GM21528 (cell line): ENCODE data around the gene FHIP1B.
A peak's percentile ranks its signal among the peaks of the same experiment; 100 is the strongest.

Experiments
- ATAC-seq: cut with Tn5 transposase; IDR thresholded peaks from one replicate; pipeline ENCODE4 v1.9.1; 2021; ENCODE audit warnings: mild to moderate bottlenecking, moderate library complexity; ENCODE audit not compliant: unreplicated experiment, low FRiP score

FHIP1B gene

DNA sequence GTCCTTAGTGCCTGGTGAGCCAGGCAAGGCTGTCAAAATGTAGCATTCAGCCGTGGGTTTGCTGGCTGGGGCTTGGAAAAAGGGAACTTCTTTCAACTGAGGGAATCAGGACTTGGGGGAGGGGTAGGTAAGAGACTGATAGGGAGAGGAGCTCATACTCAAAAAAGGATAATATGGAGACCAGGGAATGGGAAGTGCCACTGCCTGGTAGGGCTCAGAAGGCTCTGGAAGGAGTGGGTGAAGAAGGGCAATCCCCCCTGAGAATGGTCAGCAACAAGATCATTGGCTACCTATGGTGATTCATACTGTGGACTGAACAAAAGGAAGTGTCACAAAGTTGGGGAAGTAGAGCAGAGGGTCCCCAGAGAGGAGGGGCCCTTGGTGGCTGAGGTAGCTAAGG lies 6.3 kb upstream of the FHIP1B start:
- no peak for ATAC-seq

DNA sequence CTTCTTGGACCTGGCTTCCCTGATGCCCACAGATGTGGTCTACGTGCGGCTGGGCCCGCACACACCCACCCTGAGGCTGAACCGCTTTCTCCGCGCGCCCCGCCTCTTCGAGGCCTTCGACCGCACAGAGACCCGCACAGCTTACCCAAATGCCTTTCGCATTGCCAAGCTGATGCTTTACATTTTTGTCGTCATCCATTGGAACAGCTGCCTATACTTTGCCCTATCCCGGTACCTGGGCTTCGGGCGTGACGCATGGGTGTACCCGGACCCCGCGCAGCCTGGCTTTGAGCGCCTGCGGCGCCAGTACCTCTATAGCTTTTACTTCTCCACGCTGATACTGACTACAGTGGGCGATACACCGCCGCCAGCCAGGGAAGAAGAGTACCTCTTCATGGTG lies 5.7 kb upstream of the FHIP1B start:
- ATAC-seq: no peak

DNA sequence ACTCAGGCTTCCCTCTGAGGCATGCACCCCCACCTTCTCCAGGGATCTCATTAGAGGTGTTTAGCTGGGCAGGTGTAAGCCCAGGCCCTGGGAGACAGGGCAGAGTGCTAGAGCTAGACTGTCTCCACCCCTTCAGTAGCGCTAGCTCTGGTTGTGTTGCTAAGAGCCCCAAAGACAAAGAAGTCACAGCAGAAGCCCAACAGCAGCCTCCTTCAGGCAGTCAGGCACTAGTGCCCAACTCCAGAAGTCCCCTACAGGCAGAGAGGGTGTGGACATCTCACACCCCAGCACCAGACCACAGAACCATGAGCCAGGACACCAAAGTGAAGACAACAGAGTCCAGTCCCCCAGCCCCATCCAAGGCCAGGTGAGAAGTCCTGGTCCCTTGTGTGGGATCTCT lies 4.5 kb upstream of the FHIP1B start, which contains the start of gene CNGA4:
TSS of gene CNGA4 (plus strand) at position 188 of the 400 bp plus-strand sequence. CDS start at position 306, 118 bp downstream.
- ATAC-seq: no peak

DNA sequence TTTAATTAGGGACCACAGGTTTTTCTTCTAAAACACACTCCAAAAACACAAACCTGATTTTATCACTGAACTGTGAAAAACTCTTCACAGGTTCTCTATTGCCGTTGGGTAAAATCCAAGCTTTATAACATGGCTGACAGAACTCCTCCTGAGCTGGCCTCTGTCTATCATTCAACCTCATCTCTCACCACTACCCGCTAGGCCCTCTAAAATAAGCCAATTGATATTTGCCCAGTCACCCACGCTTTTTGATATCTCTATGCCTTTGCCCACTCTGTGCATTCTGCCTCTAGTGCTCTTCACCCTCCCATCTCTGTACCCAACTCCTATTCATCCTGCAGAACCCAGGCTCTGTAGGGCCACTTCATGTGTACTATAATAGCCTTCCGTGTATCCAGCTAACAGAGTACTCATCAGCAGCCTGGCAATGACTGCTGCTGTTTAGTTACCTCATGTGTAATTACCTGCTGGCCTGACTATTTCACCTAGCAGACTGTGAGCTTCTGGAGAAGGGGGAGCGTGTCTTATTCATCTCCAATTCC lies 3.4 kb upstream of the FHIP1B start:
- no peak for ATAC-seq

DNA sequence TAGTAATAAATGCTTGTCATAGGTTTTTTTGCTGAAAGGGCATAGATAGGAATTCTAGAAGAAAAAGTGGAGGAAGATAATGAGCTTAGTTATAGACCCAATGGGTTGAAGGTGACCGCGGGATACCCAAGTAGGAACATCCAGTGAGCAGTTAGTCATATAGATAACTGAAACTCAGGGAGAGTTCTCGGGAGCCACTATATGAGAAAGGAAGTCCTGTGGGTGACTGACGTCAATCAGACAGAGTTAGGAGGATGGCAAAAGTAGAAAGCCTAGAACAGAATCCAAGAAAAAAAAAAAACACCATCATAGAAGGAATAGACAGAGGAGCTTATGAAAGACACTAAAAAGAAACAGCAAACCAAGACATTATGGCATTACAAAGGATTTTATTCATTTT lies 2.8 kb upstream of the FHIP1B start:
- no peak for ATAC-seq

DNA sequence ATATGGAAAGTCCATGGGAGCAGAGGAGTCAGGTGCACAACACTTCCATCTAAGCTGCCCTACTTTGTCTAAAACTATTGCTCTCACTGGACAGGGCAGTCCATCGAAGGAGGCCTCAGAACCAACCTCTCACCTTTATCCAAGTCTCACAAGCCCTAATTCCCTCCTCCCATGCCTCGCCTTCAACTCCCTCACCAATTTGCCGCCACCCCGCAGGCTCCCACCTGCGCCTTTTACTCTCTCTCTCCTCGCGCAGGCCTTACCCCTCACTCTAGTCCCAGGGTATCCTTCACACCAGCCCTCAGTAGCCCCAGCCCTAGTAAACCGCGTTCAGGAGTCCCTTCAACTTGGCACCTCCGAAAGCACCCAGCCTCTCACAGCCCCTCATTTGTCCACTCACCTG lies 451 bp downstream of the FHIP1B start:
- peak; percentile 1 for ATAC-seq

DNA sequence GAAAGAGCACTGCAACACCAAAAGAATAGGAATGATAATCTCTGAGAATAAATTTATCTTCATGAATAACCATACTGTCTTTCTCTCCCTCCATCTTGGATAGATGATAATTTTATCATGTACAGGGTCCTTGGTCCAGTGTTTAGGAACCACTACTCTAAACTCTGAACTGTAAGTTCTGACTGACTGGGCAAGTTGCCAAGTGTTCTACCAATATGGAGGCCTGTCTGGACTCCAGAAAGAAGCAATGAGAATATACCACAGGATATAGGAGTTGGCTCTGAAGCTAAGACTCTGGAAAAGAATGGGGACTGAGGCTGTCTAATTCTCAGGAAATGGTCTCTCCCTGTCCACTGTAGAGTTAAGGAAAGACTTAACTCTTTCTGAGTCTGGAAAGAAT lies 1.5 kb downstream of the FHIP1B start:
- ATAC-seq: no peak

DNA sequence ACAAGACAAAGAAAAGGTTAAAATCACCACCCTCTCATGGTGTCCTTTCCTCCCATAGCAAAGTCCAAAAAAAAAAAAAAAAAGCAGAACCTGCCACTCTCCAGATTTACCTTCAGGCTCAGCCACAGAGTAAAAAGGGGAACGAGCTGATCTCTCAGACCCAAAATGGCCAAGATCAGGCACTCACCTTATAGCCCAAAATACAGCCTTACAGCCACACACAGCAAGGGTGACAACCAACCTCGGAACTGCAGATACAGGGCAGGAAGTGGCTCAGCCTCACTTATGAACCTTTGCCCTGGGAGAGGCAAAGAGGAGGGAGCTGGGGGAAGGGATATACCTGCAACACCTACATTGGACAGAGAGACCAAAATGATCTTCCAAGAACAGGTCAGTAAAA lies 4.5 kb downstream of the FHIP1B start:
- no peak for ATAC-seq

DNA sequence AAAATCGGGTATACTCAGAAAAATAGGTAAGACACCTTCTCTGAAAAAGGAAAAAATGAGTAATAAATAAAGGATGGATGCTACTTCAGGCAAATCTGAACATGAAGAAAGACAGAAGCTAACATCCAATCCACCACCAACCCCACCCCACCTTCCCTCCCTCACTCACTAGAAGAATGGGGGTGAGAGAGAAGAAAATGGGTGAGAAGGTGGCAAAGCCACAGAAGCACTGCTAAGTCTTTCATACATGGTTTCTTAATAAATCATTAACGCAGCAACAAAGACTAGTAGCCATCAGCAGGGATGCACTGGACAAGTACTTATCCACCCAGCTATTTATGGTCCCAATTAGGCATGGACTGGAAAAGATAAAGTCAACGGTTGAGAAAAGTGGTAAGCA lies 5.9 kb downstream of the FHIP1B start:
- no peak for ATAC-seq

DNA sequence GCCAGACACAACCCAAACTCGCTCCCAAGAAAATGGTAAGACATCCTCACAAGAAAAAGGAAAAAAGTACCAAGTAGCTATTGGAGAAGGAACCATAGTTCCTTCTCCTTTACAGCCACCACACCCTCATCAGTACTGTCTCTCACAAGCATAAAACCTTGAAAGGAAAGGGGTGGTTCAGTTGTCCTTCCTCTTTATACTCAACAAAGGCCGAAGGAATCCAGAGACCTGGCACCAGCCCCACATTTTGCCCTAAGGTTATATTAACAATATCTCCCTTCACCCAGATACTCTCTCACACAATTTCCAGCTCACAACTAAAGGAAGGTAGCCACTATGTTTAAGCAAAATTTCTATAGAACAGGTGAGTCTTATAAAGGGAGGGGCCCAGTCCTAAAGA lies 8.5 kb downstream of the FHIP1B start:
- no peak for ATAC-seq

DNA sequence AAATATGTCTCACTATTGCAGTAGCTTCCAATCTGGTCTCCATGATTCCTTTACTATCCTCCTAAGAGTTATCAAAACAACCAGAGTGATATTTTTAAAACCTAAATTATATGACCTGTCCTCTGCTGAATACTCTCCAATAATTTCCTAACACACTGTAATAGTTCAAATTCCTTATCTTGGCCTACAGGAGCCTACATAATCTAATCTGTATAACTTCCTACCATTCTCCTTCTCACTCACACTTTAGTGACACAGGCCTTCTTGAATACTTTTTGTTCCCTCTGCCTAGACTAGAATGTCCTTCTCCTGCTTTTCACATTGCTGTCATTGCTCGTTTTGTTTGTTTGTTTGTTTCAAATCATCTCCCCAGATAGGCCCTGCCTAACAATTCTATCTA lies 9.4 kb downstream of the FHIP1B start:
- no peak for ATAC-seq

DNA sequence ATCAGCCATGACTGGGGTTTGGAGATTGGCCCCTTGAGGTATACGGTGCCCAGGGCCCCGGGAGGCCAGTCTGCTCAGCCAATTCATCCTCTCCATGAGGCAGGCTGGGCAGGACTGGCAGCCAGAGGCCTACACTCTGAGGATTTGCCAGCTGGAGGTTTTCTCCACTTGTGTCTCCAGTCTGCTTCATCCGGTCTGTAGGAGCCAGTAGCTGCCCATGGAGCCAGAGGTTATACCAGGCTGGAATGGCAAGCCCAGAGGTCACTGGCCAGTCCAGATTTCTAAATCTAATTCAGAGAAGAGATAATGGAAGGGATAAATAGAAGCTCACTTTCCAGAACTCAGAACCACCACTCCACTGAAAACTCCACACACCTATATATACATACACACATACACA lies 10.0 kb downstream of the FHIP1B start:
- ATAC-seq: no peak

DNA sequence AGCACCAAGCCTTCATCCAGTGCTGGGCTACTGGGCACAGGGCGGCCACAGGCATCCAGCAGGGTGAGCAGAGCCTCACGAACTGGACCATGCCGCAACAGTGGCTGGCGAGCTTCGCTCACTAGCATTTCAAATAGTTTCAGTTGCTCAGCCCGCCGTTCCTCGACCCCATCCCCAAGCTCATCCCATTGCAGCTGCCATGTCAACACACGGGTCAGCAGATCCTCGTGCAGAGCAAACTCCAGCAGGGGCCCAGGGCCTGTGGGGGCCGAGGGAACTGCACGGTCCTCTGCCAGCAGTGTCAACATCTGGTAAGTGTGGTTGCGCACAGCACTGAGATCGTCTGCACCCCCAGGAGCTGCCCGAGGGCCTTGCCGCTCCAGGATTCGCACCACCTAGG lies 10.6 kb downstream of the FHIP1B start:
- ATAC-seq: no peak

DNA sequence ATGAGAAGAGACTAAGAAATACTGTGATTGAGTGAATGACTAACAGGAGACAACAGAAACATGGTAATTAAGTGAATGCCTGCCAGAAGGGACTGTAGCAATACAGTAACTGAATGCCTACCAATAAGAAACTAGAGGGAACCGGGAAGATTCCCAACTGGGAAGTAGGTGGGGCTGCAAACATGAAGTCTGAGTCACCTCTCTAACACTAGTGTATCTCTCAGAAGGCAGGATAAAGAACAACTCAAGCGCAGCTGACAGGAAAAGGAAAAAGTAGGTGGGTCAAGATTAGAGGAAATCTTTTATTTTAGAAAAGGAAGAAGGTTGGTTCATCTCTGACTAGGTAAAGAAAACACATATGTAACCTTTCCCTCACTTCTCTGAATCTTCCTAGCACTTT lies 15.1 kb downstream of the FHIP1B start:
- ATAC-seq: no peak

DNA sequence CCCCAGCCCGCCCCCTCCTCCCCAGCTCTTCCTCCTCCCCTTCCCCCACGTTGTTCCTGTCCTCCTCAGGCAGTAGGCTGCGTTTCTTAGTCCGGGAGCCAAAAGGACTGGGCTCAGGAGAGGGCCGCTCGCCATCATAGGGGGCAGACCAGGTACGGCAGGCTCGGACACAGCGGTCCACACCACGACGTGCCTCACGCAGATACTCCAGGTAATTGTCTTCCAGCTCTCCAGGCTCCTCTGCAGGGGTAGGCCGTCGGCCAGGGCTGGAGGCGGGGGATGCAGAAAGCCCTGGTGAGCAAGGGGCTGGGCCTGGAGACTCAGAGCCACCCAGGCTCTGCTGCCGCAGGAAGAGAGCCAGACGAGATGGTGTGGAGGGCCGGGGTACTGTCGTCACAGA lies 16.7 kb downstream of the FHIP1B start:
- no peak for ATAC-seq

DNA sequence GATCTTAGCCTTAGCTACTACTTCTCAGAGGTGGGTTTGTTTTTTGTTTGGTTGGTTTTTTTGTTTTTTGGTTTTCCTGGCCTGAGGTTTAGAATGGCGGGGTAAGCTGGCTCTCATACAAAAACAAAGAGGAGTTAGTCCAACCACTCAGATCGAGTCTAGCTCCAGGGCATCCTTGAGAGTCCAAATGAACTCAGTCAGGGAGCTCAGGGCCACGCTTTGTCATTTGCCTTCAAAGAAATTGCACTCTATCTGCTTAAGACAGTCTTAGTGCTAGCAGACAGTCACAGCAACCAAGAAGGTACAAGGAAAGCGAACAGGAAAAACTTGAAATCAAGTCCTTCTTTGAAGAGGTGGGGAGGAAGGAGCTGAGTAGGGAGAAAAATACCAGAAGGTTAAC lies 17.9 kb downstream of the FHIP1B start:
- no peak for ATAC-seq

DNA sequence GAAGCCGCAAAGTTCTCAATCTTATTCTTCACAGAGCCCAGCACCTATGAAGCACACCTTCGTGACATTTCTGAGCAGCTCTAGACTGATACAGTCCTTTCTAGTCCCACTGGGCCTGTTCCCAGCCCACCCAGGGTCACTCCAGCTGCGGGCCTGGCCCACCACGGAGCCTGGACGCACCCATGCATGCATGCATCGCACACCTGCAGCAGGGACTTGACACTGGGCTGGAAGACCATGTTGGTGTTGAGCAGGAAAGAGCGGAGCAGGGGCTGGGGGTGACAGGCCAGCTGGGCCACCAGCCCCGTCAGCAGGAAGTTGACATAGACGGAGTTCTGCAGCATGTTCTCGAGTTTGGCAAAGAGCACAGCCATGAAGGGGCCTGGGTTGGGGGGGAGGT lies 19.9 kb downstream of the FHIP1B start:
- no peak for ATAC-seq

DNA sequence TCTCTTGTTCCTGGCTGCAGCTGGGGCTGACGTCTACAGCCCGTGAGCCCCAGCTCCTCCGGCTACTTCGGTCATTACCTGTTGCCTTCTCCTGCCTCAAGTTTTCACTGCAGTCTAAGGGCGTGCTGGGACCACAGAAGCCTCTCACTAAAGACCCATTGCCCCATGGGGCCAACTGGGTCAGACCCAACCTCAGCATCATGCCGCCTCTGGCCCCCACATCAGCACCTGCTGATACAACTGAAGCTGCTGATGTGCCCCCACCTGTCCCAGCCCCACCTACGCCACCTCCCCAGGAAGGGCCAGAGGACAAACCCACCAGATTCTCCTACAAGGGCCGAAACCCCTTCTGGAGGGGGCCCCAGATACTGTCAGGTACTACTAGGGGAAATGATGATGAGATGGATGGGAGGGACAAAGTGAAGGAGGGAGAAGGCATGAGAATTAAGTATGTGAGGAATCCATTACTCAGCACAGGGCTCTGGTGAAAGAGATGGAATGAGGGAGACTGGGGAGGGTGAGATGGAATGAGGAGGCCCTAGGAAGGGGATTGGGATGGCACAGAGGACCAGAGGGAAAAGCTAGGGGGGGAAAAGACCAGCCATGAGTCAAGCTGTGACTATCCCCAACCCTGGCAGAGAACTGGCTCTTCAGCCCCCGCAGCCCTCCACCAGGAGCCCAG lies 24.0 kb downstream of the FHIP1B start:
- no peak for ATAC-seq

DNA sequence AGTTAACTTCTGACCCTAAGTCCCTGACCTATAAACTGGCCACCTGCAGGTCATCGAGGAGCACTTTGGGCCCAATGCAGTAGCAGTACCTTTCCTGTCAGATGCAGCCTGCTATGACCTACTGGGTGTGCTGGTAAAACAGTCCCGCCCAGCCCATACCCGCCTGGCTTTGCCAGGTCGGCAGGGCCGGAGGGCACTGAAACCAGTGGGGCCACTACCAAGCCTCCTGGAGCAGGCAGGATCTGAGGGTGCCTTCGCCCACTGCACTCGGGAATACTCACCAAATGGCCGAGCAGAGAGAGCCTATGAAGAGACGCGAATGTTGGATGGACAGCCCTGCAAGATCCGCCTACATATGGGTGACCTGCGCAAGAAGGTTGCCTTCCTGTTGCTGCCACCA lies 24.6 kb downstream of the FHIP1B start:
- no peak for ATAC-seq

DNA sequence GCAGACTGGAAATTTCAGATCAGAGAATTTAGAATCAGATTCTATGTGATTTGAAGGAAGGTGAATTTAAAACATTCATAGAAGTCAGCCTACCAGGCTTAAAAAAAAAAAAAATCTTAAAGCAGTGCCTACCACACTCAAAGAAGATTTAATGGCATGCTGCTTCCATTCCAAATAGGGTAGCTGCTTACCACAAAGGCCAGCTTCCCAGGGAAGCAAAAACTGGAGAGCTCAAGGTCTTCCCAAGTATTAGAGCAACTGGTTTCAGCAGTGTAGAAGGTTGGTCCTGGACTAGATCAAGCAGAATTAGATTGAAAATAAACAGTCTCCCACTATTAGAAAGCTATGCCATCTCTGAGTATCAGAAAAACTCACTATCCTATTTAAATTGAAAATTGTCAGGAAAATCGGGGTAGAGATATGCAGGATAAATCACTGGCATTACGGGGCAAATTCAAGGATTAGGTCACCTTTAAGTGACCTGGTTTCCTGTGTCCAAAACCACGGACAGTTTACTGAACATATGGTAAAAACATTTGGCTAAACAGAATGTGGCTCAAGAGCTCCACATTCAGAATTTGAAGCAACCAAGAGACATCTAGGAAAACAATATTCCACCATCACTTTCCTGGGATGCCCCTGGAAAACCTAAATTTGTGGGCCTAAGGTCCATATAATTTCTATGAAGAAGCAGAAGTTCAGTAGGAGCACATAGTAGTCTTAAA lies 27.8 kb downstream of the FHIP1B start:
- no peak for ATAC-seq

DNA sequence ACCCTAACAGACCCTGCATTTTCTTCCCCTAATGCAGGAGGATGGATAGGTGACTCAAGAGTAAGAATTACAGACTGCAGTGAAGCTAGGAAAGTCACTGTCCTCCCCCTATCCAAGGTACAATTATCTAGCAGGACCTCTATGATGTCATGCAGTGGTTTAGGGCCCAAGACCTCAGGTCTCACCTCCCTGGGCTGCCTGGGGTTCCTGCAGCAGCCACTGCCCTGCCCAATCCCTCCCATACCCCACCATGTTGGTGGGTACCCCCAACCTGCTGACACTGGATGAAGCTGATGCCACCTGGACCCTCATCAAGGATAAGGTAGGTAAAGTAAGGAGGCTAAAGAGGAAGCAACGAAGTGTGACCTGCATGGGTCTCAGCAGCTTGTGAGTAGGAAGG lies 29.1 kb downstream of the FHIP1B start, which contains the start of gene C11orf42:
TSS of gene C11orf42 (plus strand) at position 192 of the 400 bp plus-strand sequence. CDS start at position 251, 59 bp downstream.
- ATAC-seq: no peak

DNA sequence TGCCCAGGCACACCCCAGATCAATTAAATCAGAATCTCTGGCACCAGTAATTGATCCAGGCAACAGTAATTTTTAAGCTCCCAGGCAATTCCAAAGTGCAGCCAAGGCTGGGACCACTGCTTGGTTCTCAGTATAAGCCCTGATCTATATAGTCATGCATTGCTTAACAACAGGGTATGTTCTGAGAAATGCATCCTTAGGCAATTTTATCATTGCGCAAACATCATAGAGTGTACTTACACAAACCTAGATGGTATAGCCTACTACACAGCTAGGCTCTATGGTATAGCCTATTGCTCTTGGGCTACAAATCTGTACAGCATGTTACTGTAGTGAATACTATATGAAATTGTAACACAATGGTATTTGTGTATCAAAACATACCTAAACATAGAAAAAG lies 29.7 kb downstream of the FHIP1B start:
- ATAC-seq: no peak
